Transverse colon (tissue), 4 donors: Measurements from ENCODE around the gene NDUFS7. TPM values are rescaled to one million over a fixed set of nuclear protein-coding genes. Genes with fewer than 3 reads are reported as not detected.

ENCODE experiments used
- DNase-seq: peaks from one replicate; pipeline ENCODE4 v3.0.0-alpha.2; 2019
- H3K27ac ChIP-seq, 4 donors: fragments of 200-600 bp; sonication (generic); 2 replicates each; pipeline ENCODE4 v1.5.1; 2016 to 2018; ENCODE audit warnings: inconsistent platforms in 4 of 4
- H3K27me3 ChIP-seq: fragments of 200-600 bp; sonication (generic); 2 replicates; pipeline ENCODE4 v1.5.1; 2017; ENCODE audit warnings: inconsistent platforms
- H3K36me3 ChIP-seq, 4 donors: fragments of 200-600 bp; sonication (generic); 2 replicates each; pipeline ENCODE4 v1.5.1; 2017 to 2019; ENCODE audit warnings: inconsistent platforms in 4 of 4
- H3K4me1 ChIP-seq, 4 donors: fragments of 200-600 bp; sonication (generic); 2 replicates each; pipeline ENCODE4 v1.5.1; 2017 to 2020; ENCODE audit warnings: inconsistent platforms in 4 of 4
- H3K4me3 ChIP-seq, 4 donors: fragments of 200-600 bp; sonication (generic); 1 replicate in 1 of 4; 2 replicates in 3 of 4; pipeline versions ENCODE4 v1.5.1 to v1.6.1; 2017 to 2019; ENCODE audit warnings: inconsistent platforms in 4 of 4
- H3K9me3 ChIP-seq, 2 donors: fragments of 200-600 bp; sonication (generic); 2 replicates each; pipeline ENCODE4 v1.5.1; 2017 to 2019; ENCODE audit warnings: inconsistent platforms in 2 of 2
- EP300 ChIP-seq: sonication (generic); formaldehyde crosslinking; IDR thresholded peaks from one replicate; pipeline ENCODE4 v1.6.1; 2017; ENCODE audit warnings: antibody characterized with exemption, low read depth
- POLR2A ChIP-seq: fragments of 450-650 bp; IDR thresholded peaks from one replicate; pipeline ENCODE4 v1.6.1; 2016; ENCODE audit warnings: antibody characterized with exemption, mild to moderate bottlenecking, moderate library complexity
- POLR2AphosphoS5 ChIP-seq, 3 donors: sonication (generic); formaldehyde crosslinking; IDR thresholded peaks; one replicate each; pipeline ENCODE4 v1.6.1; 2016; ENCODE audit warnings: antibody characterized with exemption in 3 of 3
- WGBS, 2 donors: methylation state at CpG; one replicate each; pipeline ENCODE4 v1.1.5; 2018; ENCODE audit warnings: low coverage in 1 of 2; 5-methylcytosine and 5-hydroxymethylcytosine counted together
- in situ Hi-C, 4 donors: fragments of 200-750 bp; cut with MboI; loops; one replicate each; pipeline versions ENCODE4 v1.15.0 to v1.15.1; 2017; ENCODE audit warnings: low sequenced_read_pairs in 3 of 4, low pct_ligation_motif_present in 1 of 4, low pct_unique_long_range_greater_than_20kb in 1 of 4
- intact Hi-C: fragments of 100-400 bp; cut with DNase I; formaldehyde crosslinking; loops from one replicate; pipeline ENCODE4 v1.15.1; 2023; ENCODE audit warnings: low total_unique reads
- total RNA-seq, 4 donors: library from RNA; depleted of rRNA; stranded (reverse); fragments of >200 nt; gene quantifications; one replicate each; pipeline ENCODE4 v1.1.0, GENCODE V29; 2016
- TF ChIP-seq, protein P1 (sequence below), 5 experiments: fragments of 200-600 bp in 3 of 5; fragments of 450-650 bp in 2 of 5; sonication (generic) in 3 of 5; IDR thresholded peaks; 1 replicate in 2 of 5; 2 replicates in 3 of 5; pipeline ENCODE4 v1.5.1; 2016 to 2017; ENCODE audit warnings: antibody characterized with exemption in 5 of 5, inconsistent platforms in 3 of 5, mild to moderate bottlenecking in 2 of 5, moderate library complexity in 1 of 5

The NDUFS7 gene
- total RNA-seq, 4 donors from 2014 or later = 32.2 to 196 (median 156) TPM

DNA sequence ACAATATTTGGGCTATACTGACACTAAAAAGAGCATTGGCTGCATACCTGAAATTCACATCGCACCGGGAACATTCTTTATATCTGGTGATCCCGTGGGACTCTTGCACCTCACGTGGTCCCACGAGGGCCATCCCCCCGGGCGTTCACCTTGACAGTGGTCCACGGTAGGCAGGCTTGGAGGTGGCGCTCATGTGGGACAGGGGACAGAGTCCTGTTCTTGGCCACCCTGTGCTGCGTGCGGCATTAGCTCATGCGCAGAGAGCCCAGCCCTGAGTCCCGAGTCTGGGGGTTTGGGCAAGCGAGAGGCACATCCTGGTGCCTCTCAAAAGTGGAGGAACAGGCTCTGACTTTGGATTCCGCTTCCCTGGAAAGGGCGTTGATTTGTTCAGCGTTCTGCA, 10.1 kb downstream of the NDUFS7 start:
- Histone ChIP-seq H3K4me3 (no peak overlapping the region), H3K4me1 (peaks cover 5 to 13% (median 7%) of the 10 kb centered on the region in 4 donors), H3K27ac (no peak overlapping the region), H3K36me3 (peaks cover 0 to 40% (median 14%) of the 10 kb centered on the region in 4 donors), H3K9me3 (no peaks in the 10 kb centered on the region), H3K27me3 (no peaks in the 10 kb centered on the region)
- TF ChIP-seq POLR2AphosphoS5 (IDR thresholded peaks at IDR 0.05) = no peak
- TF ChIP-seq EP300 = no peak
- TF ChIP-seq, protein P1, sequence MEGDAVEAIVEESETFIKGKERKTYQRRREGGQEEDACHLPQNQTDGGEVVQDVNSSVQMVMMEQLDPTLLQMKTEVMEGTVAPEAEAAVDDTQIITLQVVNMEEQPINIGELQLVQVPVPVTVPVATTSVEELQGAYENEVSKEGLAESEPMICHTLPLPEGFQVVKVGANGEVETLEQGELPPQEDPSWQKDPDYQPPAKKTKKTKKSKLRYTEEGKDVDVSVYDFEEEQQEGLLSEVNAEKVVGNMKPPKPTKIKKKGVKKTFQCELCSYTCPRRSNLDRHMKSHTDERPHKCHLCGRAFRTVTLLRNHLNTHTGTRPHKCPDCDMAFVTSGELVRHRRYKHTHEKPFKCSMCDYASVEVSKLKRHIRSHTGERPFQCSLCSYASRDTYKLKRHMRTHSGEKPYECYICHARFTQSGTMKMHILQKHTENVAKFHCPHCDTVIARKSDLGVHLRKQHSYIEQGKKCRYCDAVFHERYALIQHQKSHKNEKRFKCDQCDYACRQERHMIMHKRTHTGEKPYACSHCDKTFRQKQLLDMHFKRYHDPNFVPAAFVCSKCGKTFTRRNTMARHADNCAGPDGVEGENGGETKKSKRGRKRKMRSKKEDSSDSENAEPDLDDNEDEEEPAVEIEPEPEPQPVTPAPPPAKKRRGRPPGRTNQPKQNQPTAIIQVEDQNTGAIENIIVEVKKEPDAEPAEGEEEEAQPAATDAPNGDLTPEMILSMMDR (IDR thresholded peaks at IDR 0.05) = no peak
- no peak for TF ChIP-seq POLR2A
- in situ Hi-C loops = loop anchor here in 2 of 4 donors (25.0 kb wide), 1 partner anchor 107 kb away; the partner anchor contains the start of genes EFNA2 (in 2 of the 2) and FAM174C (in 2 of the 2)
- WGBS, 2 donors = 84% methylated on average over 17 of the region's 17 CpGs; no CpG with 5 or more reads in 1 of the 2 donors
- DNase-seq = no peak
- intact Hi-C loops = no loop called here

DNA sequence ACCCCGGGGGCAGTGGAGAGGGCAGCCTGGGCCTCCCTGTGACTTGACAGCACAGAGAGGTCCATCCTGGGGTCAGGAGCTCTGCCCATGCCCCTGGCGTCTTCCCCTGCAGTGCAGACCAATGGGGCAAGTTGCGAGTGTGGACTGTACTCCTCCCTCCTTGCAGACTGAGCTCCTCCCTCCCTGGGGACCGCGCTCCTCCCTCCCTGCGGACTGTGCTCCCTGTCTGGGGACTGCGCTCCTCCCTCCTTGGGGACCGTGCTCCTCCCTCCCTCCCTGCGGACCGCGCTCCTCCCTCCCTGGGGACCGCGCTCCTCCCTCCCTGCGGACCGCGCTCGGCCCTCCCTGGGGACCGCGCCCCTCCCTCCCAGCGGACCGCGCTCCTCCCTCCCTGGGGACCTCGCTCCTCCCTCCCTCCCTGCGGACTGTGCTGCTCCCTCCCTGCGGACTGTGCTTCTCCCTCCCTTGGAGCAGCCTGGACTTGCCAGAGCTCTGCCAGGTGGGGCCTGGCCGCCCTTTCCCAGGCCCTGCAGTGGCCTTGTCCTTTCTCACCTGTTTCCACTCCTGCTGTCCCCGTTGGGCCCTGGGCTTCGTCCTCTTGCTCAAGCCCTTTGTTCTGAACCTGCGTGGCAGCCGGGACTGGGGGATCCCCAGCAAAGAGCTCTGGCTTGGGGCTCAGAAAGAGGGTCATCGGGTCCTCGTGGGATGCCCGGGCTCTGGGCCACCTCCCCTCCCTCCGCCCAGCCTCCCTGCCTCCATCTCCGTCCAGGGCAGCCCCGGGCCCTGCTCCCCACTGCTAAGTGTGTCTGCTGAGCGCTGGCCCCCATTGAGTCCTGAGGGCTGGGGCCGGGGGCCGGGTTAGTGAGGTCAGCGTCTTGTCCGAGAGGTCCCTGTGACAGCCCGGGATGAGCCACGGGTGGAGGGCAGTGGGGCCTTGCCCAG, 10.8 kb downstream of the NDUFS7 start:
- DNase-seq = no peak
- WGBS, 2 donors = 87 to 100% methylated on average over 2 to 43 of the region's 43 CpGs
- Histone ChIP-seq H3K9me3 (no peaks in the 10 kb centered on the region), H3K36me3 (peaks cover 0 to 33% (median 11%) of the 10 kb centered on the region in 4 donors), H3K4me1 (peaks cover 5 to 13% (median 7%) of the 10 kb centered on the region in 4 donors), H3K27ac (no peak overlapping the region), H3K27me3 (peaks cover 4% of the 10 kb centered on the region), H3K4me3 (no peak overlapping the region)
- intact Hi-C loops = no loop called here
- in situ Hi-C loops = loop anchor here in 2 of 4 donors (25.0 kb wide), 1 partner anchor 107 kb away; the partner anchor contains the start of genes EFNA2 (in 2 of the 2) and FAM174C (in 2 of the 2)
- TF ChIP-seq, protein P1 (IDR thresholded peaks at IDR 0.05) = no peak
- no peak for TF ChIP-seq POLR2AphosphoS5 (IDR thresholded peaks at IDR 0.05)
- TF ChIP-seq POLR2A = no peak
- TF ChIP-seq EP300 = no peak

DNA sequence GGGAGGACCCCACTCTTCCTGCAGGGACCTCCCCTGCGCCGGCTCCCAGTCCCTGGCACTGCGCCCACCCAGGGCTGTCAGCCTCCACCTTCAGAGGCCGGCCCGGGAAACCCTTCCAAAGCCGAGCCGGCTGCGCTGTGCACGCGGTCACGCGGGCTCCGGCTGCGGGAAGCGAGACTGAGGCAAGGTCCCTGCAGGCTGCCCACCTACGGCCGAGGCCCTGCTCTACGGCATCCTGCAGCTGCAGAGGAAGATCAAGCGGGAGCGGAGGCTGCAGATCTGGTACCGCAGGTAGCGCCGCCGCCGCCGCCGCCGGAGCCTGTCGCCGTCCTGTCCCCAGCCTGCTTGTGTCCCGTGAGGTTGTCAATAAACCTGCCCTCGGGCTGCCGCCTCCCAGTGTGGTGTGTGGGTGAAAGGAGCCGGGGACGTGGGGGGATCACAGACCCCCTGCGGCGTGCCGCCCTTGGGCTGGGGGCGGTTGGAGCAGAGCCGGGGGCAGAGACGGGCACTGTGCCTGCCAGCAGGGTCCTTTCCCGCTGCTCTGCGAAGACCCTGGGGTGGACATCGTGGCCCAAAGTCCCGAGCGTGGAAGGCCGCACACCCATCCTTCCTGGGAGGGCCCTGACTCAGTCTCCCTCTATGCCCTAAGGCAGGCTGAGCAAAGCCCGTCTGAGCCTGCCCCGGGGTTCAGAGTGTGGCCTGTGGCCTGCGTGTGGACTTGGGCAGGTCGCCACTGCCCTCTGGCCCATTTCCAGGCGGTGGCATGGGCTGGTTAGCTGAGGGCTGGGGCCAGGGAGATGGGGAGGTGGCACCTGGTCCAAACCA, 11.7 kb downstream of the NDUFS7 start:
- no peak for DNase-seq
- 87% methylated on average over 32 of the region's 52 CpGs; no CpG with 5 or more reads in 1 of the 2 donors for WGBS, 2 donors
- in situ Hi-C loops = loop anchor here in 2 of 4 donors (25.0 kb wide), 1 partner anchor 108 kb away; the partner anchor contains the start of genes EFNA2 (in 2 of the 2) and FAM174C (in 2 of the 2)
- TF ChIP-seq, protein P1 (IDR thresholded peaks at IDR 0.05) = no peak
- no peak for TF ChIP-seq POLR2AphosphoS5 (IDR thresholded peaks at IDR 0.05)
- TF ChIP-seq EP300 = no peak
- TF ChIP-seq POLR2A = no peak
- Histone ChIP-seq H3K4me3 (no peak overlapping the region), H3K9me3 (no peaks in the 10 kb centered on the region), H3K27me3 (peaks cover 13% of the 10 kb centered on the region), H3K27ac (no peak overlapping the region), H3K36me3 (peaks cover 0 to 31% (median 8%) of the 10 kb centered on the region in 4 donors), H3K4me1 (peaks cover 9 to 17% (median 11%) of the 10 kb centered on the region in 4 donors)
- intact Hi-C loops = no loop called here
